ENCODE data around the gene TEC.

Gene TEC

DNA sequence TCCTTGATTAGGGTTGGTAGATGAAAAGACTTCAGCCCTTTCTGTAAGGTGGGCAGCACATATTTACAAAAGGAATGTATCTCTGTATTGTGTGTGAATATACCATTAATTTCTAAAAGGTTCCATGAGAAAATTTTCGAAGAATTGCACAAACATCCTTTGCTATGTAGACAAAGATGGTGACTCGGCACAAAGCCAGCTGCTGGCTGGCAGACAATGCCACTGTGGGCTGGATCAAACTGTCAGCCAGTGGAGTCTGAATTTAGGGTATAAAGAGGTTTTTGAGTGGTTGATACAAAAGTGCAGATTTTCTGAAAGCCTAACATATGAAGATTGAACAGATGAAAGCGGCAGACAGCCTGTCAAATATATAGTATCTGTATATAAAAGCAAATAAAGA, 129.9 kb downstream of the TEC start:
- no peak overlapping the region for H3K27ac ChIP-seq
- TF ChIP-seq, protein P1, sequence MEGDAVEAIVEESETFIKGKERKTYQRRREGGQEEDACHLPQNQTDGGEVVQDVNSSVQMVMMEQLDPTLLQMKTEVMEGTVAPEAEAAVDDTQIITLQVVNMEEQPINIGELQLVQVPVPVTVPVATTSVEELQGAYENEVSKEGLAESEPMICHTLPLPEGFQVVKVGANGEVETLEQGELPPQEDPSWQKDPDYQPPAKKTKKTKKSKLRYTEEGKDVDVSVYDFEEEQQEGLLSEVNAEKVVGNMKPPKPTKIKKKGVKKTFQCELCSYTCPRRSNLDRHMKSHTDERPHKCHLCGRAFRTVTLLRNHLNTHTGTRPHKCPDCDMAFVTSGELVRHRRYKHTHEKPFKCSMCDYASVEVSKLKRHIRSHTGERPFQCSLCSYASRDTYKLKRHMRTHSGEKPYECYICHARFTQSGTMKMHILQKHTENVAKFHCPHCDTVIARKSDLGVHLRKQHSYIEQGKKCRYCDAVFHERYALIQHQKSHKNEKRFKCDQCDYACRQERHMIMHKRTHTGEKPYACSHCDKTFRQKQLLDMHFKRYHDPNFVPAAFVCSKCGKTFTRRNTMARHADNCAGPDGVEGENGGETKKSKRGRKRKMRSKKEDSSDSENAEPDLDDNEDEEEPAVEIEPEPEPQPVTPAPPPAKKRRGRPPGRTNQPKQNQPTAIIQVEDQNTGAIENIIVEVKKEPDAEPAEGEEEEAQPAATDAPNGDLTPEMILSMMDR (IDR thresholded peaks at IDR 0.05) = no peak
- no peak for TF ChIP-seq ZFX (IDR thresholded peaks at IDR 0.05; ENCODE audit: borderline replicate concordance)

- TF ChIP-seq ZFX (IDR thresholded peaks at IDR 0.05; ENCODE audit: borderline replicate concordance) = no peak
- TF ChIP-seq, protein P1 (IDR thresholded peaks at IDR 0.05) = no peak
- H3K27ac ChIP-seq = no peak overlapping the region
Measured at GRCh38 chr4:48138936-48139335, 130.7 kb downstream of the TEC start.

DNA sequence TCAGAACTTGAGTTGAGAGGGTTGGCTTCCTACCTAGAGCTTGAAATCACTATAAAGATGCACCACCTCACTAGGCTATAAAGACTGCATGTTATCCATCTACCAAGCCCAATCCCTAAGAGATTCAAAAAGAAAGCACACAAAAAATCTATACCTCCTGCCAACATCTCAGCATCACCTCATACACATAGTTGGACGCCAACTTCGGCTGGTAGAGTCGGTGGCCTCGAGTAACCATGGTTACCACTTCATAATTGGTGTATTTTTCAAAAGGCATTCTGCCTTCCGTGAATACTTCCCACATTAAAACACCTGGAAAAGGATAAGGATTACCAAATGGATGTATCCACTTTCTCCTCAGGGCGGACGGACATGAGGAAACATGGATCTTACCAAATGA, 131.1 kb downstream of the TEC start:
- no peak overlapping the region for H3K27ac ChIP-seq
- TF ChIP-seq, protein P1 (IDR thresholded peaks at IDR 0.05) = no peak
- TF ChIP-seq ZFX (IDR thresholded peaks at IDR 0.05; ENCODE audit: borderline replicate concordance) = no peak

GRCh38 chr4:48137846-48138245, 131.8 kb downstream of the TEC start:
- TF ChIP-seq, protein P1 (IDR thresholded peaks at IDR 0.05) = no peak
- TF ChIP-seq ZFX (IDR thresholded peaks at IDR 0.05; ENCODE audit: borderline replicate concordance) = no peak
- no peak overlapping the region for H3K27ac ChIP-seq

GRCh38 chr4:48134081-48134480, 135.6 kb downstream of the TEC start, which contains the start of gene TXK:
Gene TXK (minus strand): TSS chr4:48134250. CDS start chr4:48134170, 80 bp downstream.
- no peak within 1 kb of the TSS for H3K27ac ChIP-seq
- TF ChIP-seq ZFX (IDR thresholded peaks at IDR 0.05; ENCODE audit: borderline replicate concordance) = no peak
- TF ChIP-seq, protein P1 (IDR thresholded peaks at IDR 0.05) = no peak

GRCh38 chr4:48133669-48134068, 136.0 kb downstream of the TEC start:
- no peak overlapping the region for H3K27ac ChIP-seq
- no peak for TF ChIP-seq ZFX (IDR thresholded peaks at IDR 0.05; ENCODE audit: borderline replicate concordance)
- TF ChIP-seq, protein P1 (IDR thresholded peaks at IDR 0.05) = no peak

GRCh38 chr4:48131736-48132135, 137.9 kb downstream of the TEC start:
- no peak overlapping the region for H3K27ac ChIP-seq
- TF ChIP-seq, protein P1 (IDR thresholded peaks at IDR 0.05) = no peak
- TF ChIP-seq ZFX (IDR thresholded peaks at IDR 0.05; ENCODE audit: borderline replicate concordance) = no peak

Data from 22Rv1 (cell line).